ENCODE results near the gene TTC7B. TPM values are rescaled to one million over a fixed set of nuclear protein-coding genes. Genes with fewer than 3 reads are reported as not detected.

Gene TTC7B
- total and polyA plus RNA-seq, 2 of the 13 experiments (the other 11 are each of a cell fraction or from before 2014, with no cell fraction given), result 1.3 to 3.2 TPM

- TF ChIP-seq HMGA1 (CRISPR knock-in tag; conservative IDR thresholded peaks at IDR 0.05), result no peak
- no peak for TF ChIP-seq SIX4 (CRISPR knock-in tag; IDR thresholded peaks at IDR 0.05)
- no peak for TF ChIP-seq ELF3 (CRISPR knock-in tag; IDR thresholded peaks at IDR 0.05)
- no peak for TF ChIP-seq ZMAT3 (CRISPR knock-in tag; conservative IDR thresholded peaks at IDR 0.05)
- TF ChIP-seq POLR2AphosphoS2 (IDR thresholded peaks at IDR 0.05; ENCODE audit: low read depth, low read length), result no peak
- TF ChIP-seq CBX2 (IDR thresholded peaks at IDR 0.05; ENCODE audit: low read depth, low read length), result no peak
- TF ChIP-seq CBX2 (CRISPR knock-in tag; IDR thresholded peaks at IDR 0.05; ENCODE audit: low read depth), result no peak
Measured at GRCh38 chr14:90602088-90602687, 214.0 kb downstream of the TTC7B start (continued).

- Histone ChIP-seq H2AFZ (ENCODE audit: low read length) (no peak overlapping the region), H3K27me3 (ENCODE audit: control insufficient read depth in 1 of 2, insufficient read depth in 2 of 2, low read length in 2 of 2) (no peaks in the 10 kb centered on the region), H3K4me3 (replicated peaks in 1 of 3; ENCODE audit: insufficient read depth in 1 of 3, low read depth in 2 of 3, low read length in 3 of 3) (no peak overlapping the region), H3K27ac (ENCODE audit: extremely low read length, insufficient read depth, low read length) (no peak overlapping the region), H4K20me1 (ENCODE audit: insufficient read depth, low read length) (no peaks in the 10 kb centered on the region), H3K4me2 (ENCODE audit: low read depth, low read length) (no peak overlapping the region), H3K36me3 (replicated peaks in 1 of 2; ENCODE audit: control insufficient read depth in 1 of 2, insufficient read depth in 2 of 2, low read length in 2 of 2) (no peaks in the 10 kb centered on the region), H3K4me1 (ENCODE audit: insufficient read depth, low read length) (no peaks in the 10 kb centered on the region), H3K79me2 (ENCODE audit: insufficient read depth, low read length) (no peaks in the 10 kb centered on the region), H3K9ac (ENCODE audit: insufficient read depth, low read depth, low read length) (no peak overlapping the region), H3K9me3 (ENCODE audit: low read length) (no peaks in the 10 kb centered on the region)
- ChIA-PET POLR2A (no interaction called here), CTCF (ENCODE audit: low intra/inter-chr PET ratio, low total read pairs) (no interaction called here)
- ATAC-seq, result no peak
- BruUV-seq (replicated peaks), result no TSS peak
- intact Hi-C loops (cut with micrococcal nuclease; ENCODE audit: unreplicated experiment), result no loop called here
- FAIRE-seq, result no peak
- TF ChIP-seq, protein P1, sequence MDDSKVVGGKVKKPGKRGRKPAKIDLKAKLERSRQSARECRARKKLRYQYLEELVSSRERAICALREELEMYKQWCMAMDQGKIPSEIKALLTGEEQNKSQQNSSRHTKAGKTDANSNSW (CRISPR knock-in tag; IDR thresholded peaks at IDR 0.05; ENCODE audit: borderline replicate concordance), result no peak
- TF ChIP-seq NFYB (CRISPR knock-in tag; IDR thresholded peaks at IDR 0.05) (no peak), ZNF558 (CRISPR knock-in tag; IDR thresholded peaks at IDR 0.05; ENCODE audit: borderline replicate concordance) (no peak), TCF7 (IDR thresholded peaks at IDR 0.05; ENCODE audit: low read depth) (no peak), ZFP36 (IDR thresholded peaks at IDR 0.05; ENCODE audit: borderline replicate concordance, low read depth, low read length, partially characterized antibody) (no peak), POLR2AphosphoS2 (IDR thresholded peaks at IDR 0.05; ENCODE audit: low read depth, low read length) (no peak), ZNF570 (CRISPR knock-in tag; IDR thresholded peaks at IDR 0.05; ENCODE audit: borderline replicate concordance) (no peak), ZNF225 (CRISPR knock-in tag; IDR thresholded peaks at IDR 0.05) (no peak), PHF5A (CRISPR knock-in tag; IDR thresholded peaks at IDR 0.05; ENCODE audit: low read depth, unreplicated experiment) (no peak), EP300 (IDR thresholded peaks at IDR 0.05; ENCODE audit: low read depth in 2 of 2, low read length in 2 of 2) (no peak), EP300 (CRISPR knock-in tag; IDR thresholded peaks at IDR 0.05; ENCODE audit: borderline replicate concordance) (no peak), KLF12 (CRISPR knock-in tag; IDR thresholded peaks at IDR 0.05; ENCODE audit: borderline replicate concordance) (no peak), ZNF878 (CRISPR knock-in tag; IDR thresholded peaks at IDR 0.05) (no peak)
- TF ChIP-seq, protein P2, sequence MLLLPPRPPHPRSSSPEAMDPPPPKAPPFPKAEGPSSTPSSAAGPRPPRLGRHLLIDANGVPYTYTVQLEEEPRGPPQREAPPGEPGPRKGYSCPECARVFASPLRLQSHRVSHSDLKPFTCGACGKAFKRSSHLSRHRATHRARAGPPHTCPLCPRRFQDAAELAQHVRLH (CRISPR knock-in tag; IDR thresholded peaks at IDR 0.05; ENCODE audit: borderline replicate concordance, low read depth), result no peak
- TF ChIP-seq, protein P3, sequence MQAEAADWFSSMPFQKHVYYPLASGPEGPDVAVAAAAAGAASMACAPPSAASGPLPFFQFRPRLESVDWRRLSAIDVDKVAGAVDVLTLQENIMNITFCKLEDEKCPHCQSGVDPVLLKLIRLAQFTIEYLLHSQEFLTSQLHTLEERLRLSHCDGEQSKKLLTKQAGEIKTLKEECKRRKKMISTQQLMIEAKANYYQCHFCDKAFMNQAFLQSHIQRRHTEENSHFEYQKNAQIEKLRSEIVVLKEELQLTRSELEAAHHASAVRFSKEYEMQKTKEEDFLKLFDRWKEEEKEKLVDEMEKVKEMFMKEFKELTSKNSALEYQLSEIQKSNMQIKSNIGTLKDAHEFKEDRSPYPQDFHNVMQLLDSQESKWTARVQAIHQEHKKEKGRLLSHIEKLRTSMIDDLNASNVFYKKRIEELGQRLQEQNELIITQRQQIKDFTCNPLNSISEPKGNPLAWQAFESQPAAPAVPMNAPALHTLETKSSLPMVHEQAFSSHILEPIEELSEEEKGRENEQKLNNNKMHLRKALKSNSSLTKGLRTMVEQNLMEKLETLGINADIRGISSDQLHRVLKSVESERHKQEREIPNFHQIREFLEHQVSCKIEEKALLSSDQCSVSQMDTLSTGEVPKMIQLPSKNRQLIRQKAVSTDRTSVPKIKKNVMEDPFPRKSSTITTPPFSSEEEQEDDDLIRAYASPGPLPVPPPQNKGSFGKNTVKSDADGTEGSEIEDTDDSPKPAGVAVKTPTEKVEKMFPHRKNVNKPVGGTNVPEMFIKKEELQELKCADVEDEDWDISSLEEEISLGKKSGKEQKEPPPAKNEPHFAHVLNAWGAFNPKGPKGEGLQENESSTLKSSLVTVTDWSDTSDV (CRISPR knock-in tag; IDR thresholded peaks at IDR 0.05), result no peak
- WGBS (ENCODE audit: low lambda C conversion rate), result 79% methylated on average over 7 of the region's 9 CpGs
- in situ Hi-C loops (cut with HindIII; ENCODE audit: extremely low pct_ligation_motif_present, low pct_unique_long_range_greater_than_20kb), result no loop called here
- no peak for DNase-seq (ENCODE audit: low spot score)
Measured at GRCh38 chr14:90601563-90601962, 214.7 kb downstream of the TTC7B start.
